Activated CD8-positive, alpha-beta T cell treated with anti-CD3 and anti-CD28 coated beads, Interleukin-2, amount 10 ng/mL, durations not matched to agents 7 days and 5 days (primary cell): Measurements from ENCODE around the gene TCIRG1. TPM values are rescaled to one million over a fixed set of nuclear protein-coding genes. Genes with fewer than 3 reads are reported as not detected.
A peak's percentile ranks its signal among the peaks of the same experiment; 100 is the strongest.

Experiments used
- ATAC-seq: fragments of 150-1000 bp; cut with Tn5 transposase; one replicate; pipeline ENCODE4 v1.10.0; 2021; ENCODE audit warnings: moderate library complexity
- CTCF ChIA-PET: fragments of 350-600 bp; sonication (Branson Sonifier 250); formaldehyde crosslinking; loops from one replicate; lab custom pipeline; 2021; ENCODE audit warnings: antibody characterized with exemption; lab: Charles Lee
- POLR2A ChIA-PET: fragments of 350-600 bp; sonication (Branson Sonifier 250); formaldehyde crosslinking; loops from one replicate; lab custom pipeline; 2021; ENCODE audit warnings: antibody characterized with exemption; lab: Charles Lee
- DNase-seq: peaks from one replicate; pipeline ENCODE4 v3.0.0-alpha.2; 2020
- H3K27ac Mint-ChIP-seq: one replicate; pipeline ENCODE4 v1.8.0; 2021; ENCODE audit warnings: mild to moderate bottlenecking, mixed read lengths
- H3K27me3 Mint-ChIP-seq: one replicate; pipeline ENCODE4 v1.8.0; 2021; ENCODE audit warnings: low read depth, mixed read lengths
- H3K36me3 Mint-ChIP-seq: one replicate; pipeline ENCODE4 v1.8.0; 2021; ENCODE audit warnings: low read depth, mixed read lengths
- H3K4me1 Mint-ChIP-seq: one replicate; pipeline ENCODE4 v1.8.0; 2021; ENCODE audit warnings: low read depth, mixed read lengths
- H3K4me3 Mint-ChIP-seq: one replicate; pipeline ENCODE4 v1.8.0; 2021; ENCODE audit warnings: mild to moderate bottlenecking, mixed read lengths
- H3K9me3 Mint-ChIP-seq: one replicate; pipeline ENCODE4 v1.8.0; 2022; ENCODE audit warnings: mixed read lengths; ENCODE audit not compliant: insufficient read depth
- total RNA-seq, 2 experiments: library from RNA; stranded (reverse); gene quantifications; one replicate each; pipeline ENCODE4 v1.2.3, GENCODE V29; 2021

TCIRG1 gene
- total RNA-seq, 2 experiments from 2014 or later = 238 to 263 TPM

GRCh38 chr11:67998150-67999045 is 40.4 kb upstream of the TCIRG1 start:
- Mint-ChIP-seq H3K4me1 (peaks cover 59% of the 10 kb centered on the region), H3K27me3 (no peaks in the 10 kb centered on the region), H3K4me3 (peak overlapping the region; percentile 32), H3K36me3 (peaks cover 17% of the 10 kb centered on the region), H3K27ac (peak overlapping the region; percentile 79), H3K9me3 (no peaks in the 10 kb centered on the region)
- ATAC-seq (peak; percentile 58), DNase-seq (peak; percentile 69)
- POLR2A ChIA-PET = no interaction called here
- CTCF ChIA-PET = interaction anchor here (1.0 to 1.2 kb wide), 2 partner anchors 12 to 17 kb away, joined by 3 to 4 read pairs; no protein-coding TSS in a partner anchor

GRCh38 chr11:67999201-67999629 is 39.6 kb upstream of the TCIRG1 start:
- no peak for ATAC-seq

DNA sequence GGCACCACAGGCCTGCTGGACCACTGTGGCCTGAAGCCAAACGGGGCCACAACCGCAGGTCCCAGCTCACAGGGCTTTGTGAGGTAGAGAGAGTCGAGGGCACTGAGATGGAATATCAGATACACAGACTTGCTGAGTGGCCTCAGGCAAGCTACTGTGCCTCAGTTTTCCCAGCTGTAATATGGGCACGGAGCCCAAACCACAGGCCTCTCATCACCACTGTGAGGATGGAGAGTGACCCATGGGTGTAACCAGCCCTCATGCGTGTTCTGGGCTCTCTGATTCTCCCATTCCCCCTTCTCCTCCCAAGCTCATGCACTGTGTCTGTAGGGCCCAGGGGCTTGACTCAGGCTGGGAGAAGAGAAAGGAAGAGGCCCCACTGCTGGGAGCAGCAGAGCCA is 39.1 kb upstream of the TCIRG1 start:
- Mint-ChIP-seq H3K36me3 (peaks cover 17% of the 10 kb centered on the region), H3K27ac (no peak overlapping the region), H3K27me3 (no peaks in the 10 kb centered on the region), H3K4me1 (peaks cover 57% of the 10 kb centered on the region), H3K9me3 (no peaks in the 10 kb centered on the region), H3K4me3 (no peak overlapping the region)
- DNase-seq (no peak), ATAC-seq (no peak)
- ChIA-PET CTCF (interaction anchor here (1.2 kb wide), 1 partner anchor 18 kb away, joined by 3 read pairs; no protein-coding TSS in a partner anchor), POLR2A (interaction anchor here (1.3 kb wide), 1 partner anchor 36 kb away, joined by 3 read pairs; no protein-coding TSS in a partner anchor)

More at GRCh38 chr11:67999201-67999629, 39.6 kb upstream of the TCIRG1 start:
- DNase-seq = no peak
- Mint-ChIP-seq H3K4me1 (peaks cover 57% of the 10 kb centered on the region), H3K4me3 (no peak overlapping the region), H3K36me3 (peaks cover 17% of the 10 kb centered on the region), H3K9me3 (no peaks in the 10 kb centered on the region), H3K27me3 (no peaks in the 10 kb centered on the region), H3K27ac (no peak overlapping the region)
- CTCF ChIA-PET = interaction anchor here (1.0 to 1.2 kb wide), 2 partner anchors 11 to 18 kb away, joined by 3 to 4 read pairs; no protein-coding TSS in a partner anchor
- POLR2A ChIA-PET = interaction anchor here (1.3 kb wide), 1 partner anchor 36 kb away, joined by 3 read pairs; no protein-coding TSS in a partner anchor

DNA sequence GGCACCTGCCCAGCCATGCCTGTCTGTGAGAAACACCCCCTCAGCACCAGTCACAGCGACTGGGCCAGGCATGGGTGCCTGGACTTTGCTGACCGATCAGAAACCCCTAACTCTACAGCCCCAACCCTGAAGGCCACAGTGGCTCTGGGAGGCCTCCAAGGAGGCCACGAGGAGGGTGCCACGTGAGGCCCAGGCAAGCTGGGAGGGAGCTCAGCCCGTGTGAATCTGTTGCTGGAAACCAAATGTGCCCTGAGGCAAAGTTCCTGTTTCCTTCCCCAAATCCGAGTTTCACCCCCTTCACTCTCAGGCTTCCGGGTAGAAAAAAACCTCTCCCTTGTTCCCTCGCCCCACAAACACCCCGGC is 36.3 kb upstream of the TCIRG1 start:
- H3K4me3 Mint-ChIP-seq = peak overlapping the region; percentile 76
- H3K9me3 Mint-ChIP-seq = no peaks in the 10 kb centered on the region
- DNase-seq = no peak
- peak overlapping the region; percentile 63 for H3K27ac Mint-ChIP-seq
- no peak for ATAC-seq
- no peaks in the 10 kb centered on the region for H3K27me3 Mint-ChIP-seq
- POLR2A ChIA-PET = no interaction called here
- CTCF ChIA-PET = interaction anchor here (0.6 kb wide), 1 partner anchor 8 kb away, joined by 3 read pairs; no protein-coding TSS in a partner anchor
- peaks cover 9% of the 10 kb centered on the region for H3K36me3 Mint-ChIP-seq
- peaks cover 55% of the 10 kb centered on the region for H3K4me1 Mint-ChIP-seq

- POLR2A ChIA-PET = no interaction called here
- Mint-ChIP-seq H3K4me1 (peaks cover 49% of the 10 kb centered on the region), H3K9me3 (no peaks in the 10 kb centered on the region), H3K36me3 (peaks cover 9% of the 10 kb centered on the region), H3K27me3 (no peaks in the 10 kb centered on the region), H3K27ac (peak overlapping the region; percentile 63), H3K4me3 (peak overlapping the region; percentile 76)
- DNase-seq = peak; percentile 62
- peak; percentile 70 for ATAC-seq
- CTCF ChIA-PET = interaction anchor here (0.6 kb wide), 1 partner anchor 9 kb away, joined by 3 read pairs; no protein-coding TSS in a partner anchor
Observed at GRCh38 chr11:68002938-68003845, 35.6 kb upstream of the TCIRG1 start.

GRCh38 chr11:68003846-68004550 is 34.8 kb upstream of the TCIRG1 start, which contains the start of gene UNC93B1:
Gene UNC93B1, minus strand, starts transcription at chr11:68004097. Its CDS starts 54 bp downstream, at chr11:68004043.
- Mint-ChIP-seq H3K27me3 (no peaks in the 10 kb centered on the region), H3K4me3 (peak within 1 kb of the TSS; percentile 84), H3K27ac (peak within 1 kb of the TSS; percentile 84), H3K4me1 (peaks cover 44% of the 10 kb centered on the region), H3K9me3 (no peaks in the 10 kb centered on the region), H3K36me3 (peaks cover 7% of the 10 kb centered on the region)
- POLR2A ChIA-PET = no interaction called here
- DNase-seq (peak; percentile 92), ATAC-seq (peak; percentile 92)
- CTCF ChIA-PET = no interaction called here

DNA sequence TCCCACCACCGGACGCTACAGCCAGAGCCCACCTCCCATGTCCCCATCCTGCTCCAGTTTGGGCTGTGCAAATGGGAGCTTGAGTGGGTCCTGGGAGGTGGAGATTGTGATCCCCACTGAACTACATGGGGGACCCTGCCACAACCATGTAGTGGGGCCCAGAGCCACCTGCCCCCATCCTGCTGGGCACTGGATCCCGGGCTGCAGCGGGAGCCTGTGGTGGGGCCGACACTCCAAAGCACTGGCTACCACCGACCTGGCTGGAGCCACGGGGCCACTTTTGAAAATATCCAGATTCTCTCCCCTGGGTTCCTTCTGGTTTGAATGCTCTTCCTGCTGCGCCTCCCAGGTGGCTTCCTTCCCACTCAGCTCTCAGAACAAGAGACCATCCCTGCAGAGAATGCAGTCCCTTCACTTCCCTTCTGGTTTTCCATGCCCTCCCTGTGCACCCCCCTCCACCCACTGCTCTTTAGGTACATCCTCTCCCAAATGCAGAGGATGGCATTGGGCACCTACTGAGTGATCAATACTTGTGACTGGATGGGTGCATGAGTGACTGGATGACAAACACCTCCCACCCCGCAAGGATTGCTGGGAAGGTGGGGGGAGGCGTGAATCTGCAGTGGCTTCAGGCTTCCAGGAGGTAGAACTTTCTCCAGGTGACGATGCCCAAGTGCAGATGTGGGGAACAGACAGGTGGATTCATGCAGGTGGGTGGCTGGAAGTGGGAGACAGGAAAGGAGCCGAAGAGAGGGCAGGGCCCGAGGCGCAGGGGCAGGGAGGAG is 34.1 kb upstream of the TCIRG1 start:
- peak overlapping the region; percentile 84 for H3K4me3 Mint-ChIP-seq
- ATAC-seq (no peak), DNase-seq (no peak)
- H3K27ac Mint-ChIP-seq = peak overlapping the region; percentile 84
- no peaks in the 10 kb centered on the region for H3K9me3 Mint-ChIP-seq
- peaks cover 45% of the 10 kb centered on the region for H3K4me1 Mint-ChIP-seq
- ChIA-PET POLR2A (no interaction called here), CTCF (no interaction called here)
- no peaks in the 10 kb centered on the region for H3K27me3 Mint-ChIP-seq
- peaks cover 7% of the 10 kb centered on the region for H3K36me3 Mint-ChIP-seq

GRCh38 chr11:68006606-68007166 is 32.1 kb upstream of the TCIRG1 start:
- POLR2A ChIA-PET = interaction anchor here (1.0 kb wide), 1 partner anchor 21 kb away, joined by 3 read pairs; no protein-coding TSS in a partner anchor
- CTCF ChIA-PET = no interaction called here

GRCh38 chr11:68007498-68008380 is 31.1 kb upstream of the TCIRG1 start:
- peaks cover 35% of the 10 kb centered on the region for H3K4me1 Mint-ChIP-seq
- ChIA-PET POLR2A (interaction anchor here (1.0 kb wide), 1 partner anchor 20 kb away, joined by 3 read pairs; no protein-coding TSS in a partner anchor), CTCF (interaction anchor here (1.2 to 1.9 kb wide), 3 partner anchors 14 to 85 kb away, joined by 4 to 6 read pairs (median 4); no protein-coding TSS in a partner anchor)
- no peak overlapping the region for H3K27ac Mint-ChIP-seq
- DNase-seq (no peak), ATAC-seq (no peak)
- H3K9me3 Mint-ChIP-seq = no peaks in the 10 kb centered on the region
- H3K4me3 Mint-ChIP-seq = no peak overlapping the region
- H3K36me3 Mint-ChIP-seq = peaks cover under 1% of the 10 kb centered on the region
- no peaks in the 10 kb centered on the region for H3K27me3 Mint-ChIP-seq

More at GRCh38 chr11:68006606-68007166, 32.1 kb upstream of the TCIRG1 start:
- peaks cover 7% of the 10 kb centered on the region for H3K36me3 Mint-ChIP-seq
- DNase-seq (no peak), ATAC-seq (no peak)
- no peaks in the 10 kb centered on the region for H3K9me3 Mint-ChIP-seq
- H3K4me3 Mint-ChIP-seq = no peak overlapping the region
- H3K27ac Mint-ChIP-seq = no peak overlapping the region
- H3K27me3 Mint-ChIP-seq = no peaks in the 10 kb centered on the region
- peaks cover 41% of the 10 kb centered on the region for H3K4me1 Mint-ChIP-seq
